Measurements from ENCODE around the gene DNPH1.

DNPH1 gene

GRCh38 chr6:43181942-43182860 lies 47.1 kb downstream of the DNPH1 start, which contains the start of gene CUL9:
TSS of gene CUL9 (plus strand) at chr6:43182196. CDS start at chr6:43184311, 2,115 bp downstream.
- Histone ChIP-seq H3K27ac (peak within 1 kb of the TSS; percentile 79), H3K4me1 (ENCODE audit: control insufficient read depth in 1 of 2, insufficient read depth in 1 of 2, low read depth in 1 of 2, low read length in 1 of 2) (peaks cover 20 to 24% of the 10 kb centered on the region in 2 experiments), H3K4me3 (ENCODE audit: low read depth in 1 of 2, low read length in 1 of 2) (peak within 1 kb of the TSS; percentile 69), H3K9me3 (no peaks in the 10 kb centered on the region), H3K27me3 (no peaks in the 10 kb centered on the region), H3K36me3 (peaks cover 49% of the 10 kb centered on the region)
- peak; percentile 2 for TF ChIP-seq CTCF (IDR thresholded peaks at IDR 0.05)

- H3K9me3 ChIP-seq: no peaks in the 10 kb centered on the region
- TF ChIP-seq CTCF (IDR thresholded peaks at IDR 0.05): no peak
- H3K27me3 ChIP-seq: no peaks in the 10 kb centered on the region
- peaks cover 44% of the 10 kb centered on the region for H3K36me3 ChIP-seq
- peak overlapping the region; percentile 69 for H3K4me3 ChIP-seq (ENCODE audit: low read depth in 1 of 2, low read length in 1 of 2)
- peaks cover 23 to 27% of the 10 kb centered on the region in 2 experiments for H3K4me1 ChIP-seq (ENCODE audit: control insufficient read depth in 1 of 2, insufficient read depth in 1 of 2, low read depth in 1 of 2, low read length in 1 of 2)
- H3K27ac ChIP-seq: peak overlapping the region; percentile 79
These were observed 47.7 kb downstream of the DNPH1 start for GRCh38 chr6:43181621-43181941.

GRCh38 chr6:43180985-43181384 lies 48.3 kb downstream of the DNPH1 start:
- TF ChIP-seq CTCF (IDR thresholded peaks at IDR 0.05): no peak
- peaks cover 29 to 33% of the 10 kb centered on the region in 2 experiments for H3K4me1 ChIP-seq (ENCODE audit: control insufficient read depth in 1 of 2, insufficient read depth in 1 of 2, low read depth in 1 of 2, low read length in 1 of 2)
- peak overlapping the region; percentile 79 for H3K27ac ChIP-seq
- H3K4me3 ChIP-seq (ENCODE audit: low read depth in 1 of 2, low read length in 1 of 2): peak overlapping the region in 1 of 2 experiments; percentile 69
- H3K36me3 ChIP-seq: peaks cover 41% of the 10 kb centered on the region
- H3K27me3 ChIP-seq: no peaks in the 10 kb centered on the region
- H3K9me3 ChIP-seq: no peaks in the 10 kb centered on the region

GRCh38 chr6:43180058-43180457 lies 49.2 kb downstream of the DNPH1 start:
- Histone ChIP-seq H3K4me1 (ENCODE audit: control insufficient read depth in 1 of 2, insufficient read depth in 1 of 2, low read depth in 1 of 2, low read length in 1 of 2) (peaks cover 38 to 42% of the 10 kb centered on the region in 2 experiments), H3K27me3 (no peaks in the 10 kb centered on the region), H3K9me3 (no peaks in the 10 kb centered on the region), H3K4me3 (ENCODE audit: low read depth in 1 of 2, low read length in 1 of 2) (no peak overlapping the region), H3K27ac (peak overlapping the region; percentile 79), H3K36me3 (peaks cover 38% of the 10 kb centered on the region)
- TF ChIP-seq CTCF (IDR thresholded peaks at IDR 0.05): no peak

- peaks cover 46 to 51% of the 10 kb centered on the region in 2 experiments for H3K4me1 ChIP-seq (ENCODE audit: control insufficient read depth in 1 of 2, insufficient read depth in 1 of 2, low read depth in 1 of 2, low read length in 1 of 2)
- no peaks in the 10 kb centered on the region for H3K9me3 ChIP-seq
- peaks cover 39% of the 10 kb centered on the region for H3K36me3 ChIP-seq
- H3K27ac ChIP-seq: no peak overlapping the region
- H3K27me3 ChIP-seq: no peaks in the 10 kb centered on the region
- H3K4me3 ChIP-seq (ENCODE audit: low read depth in 1 of 2, low read length in 1 of 2): no peak overlapping the region
- TF ChIP-seq CTCF (IDR thresholded peaks at IDR 0.05): no peak
These were observed 50.1 kb downstream of the DNPH1 start for GRCh38 chr6:43178951-43179830.
